IMR-90 (cell line): Measurements from ENCODE around the gene GAPT. TPM values are rescaled to one million over a fixed set of nuclear protein-coding genes. Genes with fewer than 3 reads are reported as not detected.

Experiments used
- ATAC-seq: fragments of 200-7000 bp; cut with Tn5 transposase; 2 replicates; pipeline ENCODE4 v1.9.1; 2020; ENCODE audit warnings: low read depth, mild to moderate bottlenecking, moderate library complexity
- BruUV-seq: library from RNA; stranded (reverse); fragments of 400-500 nt; replicated peaks from 2 replicates; lab custom pipeline; 2021; lab: Mats Ljungman, UMichigan
- CTCF ChIA-PET: fragments of 300-600 bp; formaldehyde crosslinking; extraction: SDS; loops from one replicate; lab custom pipeline; 2021; ENCODE audit warnings: antibody characterized with exemption; lab: Yijun Ruan, JAX
- POLR2A ChIA-PET: fragments of 300-600 bp; sonication (Branson Sonifier 250); formaldehyde crosslinking; loops from one replicate; lab custom pipeline; 2022; ENCODE audit warnings: antibody characterized with exemption; ENCODE audit not compliant: unreplicated experiment; lab: Charles Lee
- DNase-seq: peaks from one replicate; pipeline ENCODE4 v3.0.0; 2013
- H2AFZ ChIP-seq: replicated peaks from 2 replicates; pipeline ENCODE3; 2013; ENCODE audit warnings: low read length, mild to moderate bottlenecking; ENCODE audit not compliant: poor library complexity
- H2AK5ac ChIP-seq: 2 replicates; pipeline ENCODE4 v1.6.1; 2013; ENCODE audit warnings: low read depth, low read length, inconsistent platforms
- H2AK9ac ChIP-seq: replicated peaks from 2 replicates; pipeline ENCODE3; 2013; ENCODE audit warnings: mild to moderate bottlenecking, low read depth, low read length, moderate library complexity; ENCODE audit not compliant: poor library complexity
- H2BK120ac ChIP-seq: 2 replicates; pipeline ENCODE4 v1.6.1; 2013; ENCODE audit warnings: low read depth, low read length, inconsistent platforms
- H2BK15ac ChIP-seq: 3 replicates; pipeline ENCODE4 v1.6.1; 2013; ENCODE audit warnings: low read depth, low read length, inconsistent platforms
- H2BK20ac ChIP-seq: 2 replicates; pipeline ENCODE4 v1.6.1; 2013; ENCODE audit warnings: low read depth, mild to moderate bottlenecking, inconsistent platforms, low read length, moderate library complexity
- H2BK5ac ChIP-seq: 2 replicates; pipeline ENCODE4 v1.6.1; 2013; ENCODE audit warnings: mild to moderate bottlenecking, low read depth, low read length, inconsistent platforms; ENCODE audit not compliant: poor library complexity, severe bottlenecking
- H3K14ac ChIP-seq: replicated peaks from 2 replicates; pipeline ENCODE4 v1.6.1; 2013; ENCODE audit warnings: low read depth, low read length, inconsistent platforms
- H3K18ac ChIP-seq: 2 replicates; pipeline ENCODE4 v1.6.1; 2013; ENCODE audit warnings: low read depth, low read length, control low read depth
- H3K23ac ChIP-seq: 2 replicates; pipeline ENCODE4 v1.6.1; 2013; ENCODE audit warnings: low read depth, low read length, inconsistent platforms
- H3K27ac ChIP-seq: 2 replicates; pipeline ENCODE4 v1.5.1; 2013; ENCODE audit warnings: mild to moderate bottlenecking, control low read depth, low read length; ENCODE audit not compliant: insufficient read depth
- H3K27me3 ChIP-seq: 2 replicates; pipeline ENCODE4 v1.6.1; 2013; ENCODE audit warnings: low read length; ENCODE audit not compliant: control insufficient read depth, insufficient read depth
- H3K36me3 ChIP-seq: 2 replicates; pipeline ENCODE4 v1.6.1; 2013; ENCODE audit warnings: low read length, mixed read lengths; ENCODE audit not compliant: control insufficient read depth, insufficient read depth
- H3K4ac ChIP-seq: 2 replicates; pipeline ENCODE4 v1.6.1; 2013; ENCODE audit warnings: low read depth, low read length, inconsistent platforms
- H3K4me1 ChIP-seq: 2 replicates; pipeline ENCODE4 v1.6.1; 2013; ENCODE audit warnings: low read length, mixed read lengths; ENCODE audit not compliant: control insufficient read depth, insufficient read depth
- H3K4me2 ChIP-seq: 2 replicates; pipeline ENCODE4 v1.6.1; 2013; ENCODE audit warnings: low read depth, mild to moderate bottlenecking, control low read depth, low read length, moderate library complexity
- H3K4me3 ChIP-seq: 2 replicates; pipeline ENCODE4 v1.5.1; 2013; ENCODE audit warnings: low read depth, mild to moderate bottlenecking, control low read depth, low read length, moderate library complexity; ENCODE audit not compliant: insufficient read depth
- H3K56ac ChIP-seq: 2 replicates; pipeline ENCODE4 v1.6.1; 2013; ENCODE audit warnings: low read length, inconsistent platforms; ENCODE audit not compliant: insufficient read depth; ENCODE audit errors: extremely low read depth
- H3K79me1 ChIP-seq, 2 experiments: 2 replicates each; pipeline ENCODE4 v1.6.1; 2013; ENCODE audit warnings: low read length in 2 of 2, inconsistent platforms in 1 of 2, low read depth in 1 of 2
- H3K9ac ChIP-seq: 2 replicates; pipeline ENCODE4 v1.6.1; 2013; ENCODE audit warnings: low read depth, low read length, control low read depth
- H3K9me1 ChIP-seq: 2 replicates; pipeline ENCODE4 v1.6.1; 2013; ENCODE audit warnings: low read length, inconsistent platforms; ENCODE audit not compliant: insufficient read depth
- H3K9me3 ChIP-seq: 2 replicates; pipeline ENCODE4 v1.6.1; 2013; ENCODE audit warnings: low read length; ENCODE audit not compliant: control insufficient read depth, insufficient read depth
- H4K20me1 ChIP-seq: 2 replicates; pipeline ENCODE4 v1.6.1; 2013; ENCODE audit warnings: low read length, inconsistent platforms; ENCODE audit not compliant: insufficient read depth
- H4K5ac ChIP-seq: 2 replicates; pipeline ENCODE4 v1.6.1; 2013; ENCODE audit warnings: mild to moderate bottlenecking, low read depth, low read length, control low read depth
- H4K8ac ChIP-seq, 2 experiments: 2 replicates each; pipeline ENCODE4 v1.6.1; 2013; ENCODE audit warnings: low read depth in 2 of 2, low read length in 2 of 2, control low read depth in 1 of 2, inconsistent platforms in 1 of 2
- H4K91ac ChIP-seq: 2 replicates; pipeline ENCODE4 v1.6.1; 2013; ENCODE audit warnings: low read depth, low read length, inconsistent platforms; ENCODE audit not compliant: insufficient read depth
- RFX5 ChIP-seq: IDR thresholded peaks from 2 replicates; pipeline ENCODE4 v1.8.0; 2012; ENCODE audit warnings: low read depth, mild to moderate bottlenecking, low read length, moderate library complexity
- USF2 ChIP-seq: fragments of 150-350 bp; IDR thresholded peaks from 2 replicates; pipeline ENCODE4 v1.6.1; 2017; ENCODE audit warnings: mild to moderate bottlenecking, antibody characterized with exemption, low read length, low read depth
- WGBS, 2 experiments: methylation state at CpG; one replicate each; pipeline versions ENCODE4 v1.1.5 to v1.1.7; 2013; ENCODE audit warnings: missing lambda C conversion rate in 2 of 2; ENCODE audit not compliant: insufficient read length in 1 of 2; ENCODE audit errors: extremely low coverage in 2 of 2; 5-methylcytosine and 5-hydroxymethylcytosine counted together
- dilution Hi-C: fragments of 300-500 bp; cut with HindIII; formaldehyde crosslinking; loops from one replicate; pipeline ENCODE4 v1.14.3; 2018; ENCODE audit warnings: low sequenced_read_pairs; ENCODE audit not compliant: unreplicated experiment
- in situ Hi-C: fragments of 300-500 bp; cut with MboI; formaldehyde crosslinking; loops from 3 replicates; pipeline ENCODE4 v1.14.3; 2019; ENCODE audit warnings: low sequenced_read_pairs, inconsistent platforms, mixed read lengths
- intact Hi-C: fragments of 100-400 bp; cut with micrococcal nuclease; formaldehyde crosslinking; loops from 2 replicates; pipeline ENCODE4 v1.10.0; 2022
- polyA plus RNA-seq, 3 experiments: library from polyadenylated mRNA; depleted of rRNA; stranded (reverse); fragments of >200 nt; gene quantifications; 2 replicates each; pipeline ENCODE4 v1.2.3, GENCODE V29; 2012; ENCODE audit warnings: low replicate concordance in 1 of 3
- total RNA-seq: library from RNA; depleted of rRNA; stranded (reverse); fragments of >200 nt; gene quantifications from 2 replicates; pipeline ENCODE4 v1.2.3, GENCODE V29; 2012

The GAPT gene
- total and polyA plus RNA-seq, 2 of the 4 experiments (the other 2 are of a cell fraction) = not detected

GRCh38 chr5:58486290-58486689 lies 4.9 kb upstream of the GAPT start:
- intact Hi-C loops = no loop called here
- BruUV-seq = no TSS peak

More at GRCh38 chr5:58486290-58486689, 4.9 kb upstream of the GAPT start:
- in situ Hi-C loops = loop anchor here (25.0 kb wide), 1 partner anchor 676 kb away; no protein-coding TSS in a partner anchor
- no peak for TF ChIP-seq RFX5
- no peak for TF ChIP-seq USF2
- no peak overlapping the region for H4K91ac ChIP-seq
- no peak overlapping the region for H2BK5ac ChIP-seq
- H2BK20ac ChIP-seq = no peak overlapping the region
- no peak overlapping the region for H4K8ac ChIP-seq
- H4K20me1 ChIP-seq = no peaks in the 10 kb centered on the region
- no peak overlapping the region for H3K9ac ChIP-seq
- H3K4me3 ChIP-seq = no peak overlapping the region
- DNase-seq (no peak), ATAC-seq (no peak)
- POLR2A ChIA-PET = no interaction called here
- no peak overlapping the region for H2AK5ac ChIP-seq
- H3K56ac ChIP-seq = no peak overlapping the region
- no peak overlapping the region for H3K14ac ChIP-seq
- no peak overlapping the region for H3K27ac ChIP-seq
- no peak overlapping the region for H2AFZ ChIP-seq
- CTCF ChIA-PET = no interaction called here
- no peak overlapping the region for H3K4ac ChIP-seq
- no peak overlapping the region for H2BK120ac ChIP-seq
- H3K4me1 ChIP-seq = no peaks in the 10 kb centered on the region
- H2BK15ac ChIP-seq = no peak overlapping the region
- no peak overlapping the region for H3K18ac ChIP-seq
- H3K4me2 ChIP-seq = no peak overlapping the region
- no peak overlapping the region for H4K5ac ChIP-seq
- H3K36me3 ChIP-seq = no peaks in the 10 kb centered on the region
- H3K9me3 ChIP-seq = no peaks in the 10 kb centered on the region
- H3K27me3 ChIP-seq = peaks cover 24% of the 10 kb centered on the region
- H3K9me1 ChIP-seq = no peaks in the 10 kb centered on the region
- dilution Hi-C loops = no loop called here
- no peak overlapping the region for H2AK9ac ChIP-seq
- no peak overlapping the region for H3K23ac ChIP-seq
- no peaks in the 10 kb centered on the region for H3K79me1 ChIP-seq
- no CpG with 5 or more reads among the region's 1 CpG for WGBS, 2 experiments
